ENCODE measurements around the gene PHC2. TPM values are rescaled to one million over a fixed set of nuclear protein-coding genes. Genes with fewer than 3 reads are reported as not detected.

PHC2 gene
- total RNA-seq, 1 donor, result 85.4 TPM

DNA sequence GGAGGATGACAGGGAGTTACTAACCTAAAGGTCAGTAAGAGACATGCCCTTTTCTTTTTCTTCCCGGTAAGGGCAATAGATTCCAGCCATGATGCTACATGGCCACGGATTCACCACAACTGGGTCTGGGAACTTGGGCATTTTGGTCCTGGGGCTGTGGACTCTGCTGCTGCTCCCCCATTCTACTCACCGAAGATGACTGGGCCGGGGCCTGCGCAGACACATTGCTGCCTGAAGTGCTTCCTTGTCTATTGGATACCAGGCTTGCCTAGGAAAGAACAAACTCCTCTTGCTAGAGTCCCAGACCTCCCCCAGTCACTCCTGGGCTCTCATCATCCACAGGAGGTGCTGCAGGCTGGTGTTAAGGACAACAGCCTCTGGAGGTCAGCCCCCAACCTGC lies 60.1 kb downstream of the PHC2 start:
- H2AFZ ChIP-seq (ENCODE audit: low read length), result no peak overlapping the region
- H3K27ac ChIP-seq (ENCODE audit: low read depth, low read length), result no peak overlapping the region
- DNase-seq (ENCODE audit: insufficient read length, low spot score, missing footprints), result no peak
- H3K79me2 ChIP-seq (ENCODE audit: insufficient read depth, low read length), result peaks cover 21% of the 10 kb centered on the region
- H3K36me3 ChIP-seq (ENCODE audit: insufficient read depth, low read length), result peaks cover 43% of the 10 kb centered on the region
- no peak overlapping the region for H3K4me2 ChIP-seq (ENCODE audit: insufficient read depth, low read length)
- no peaks in the 10 kb centered on the region for H4K20me1 ChIP-seq (ENCODE audit: insufficient read depth, low read length)
- no peaks in the 10 kb centered on the region for H3K27me3 ChIP-seq (ENCODE audit: insufficient read depth, low read length)
- peaks cover 13% of the 10 kb centered on the region for H3K4me1 ChIP-seq (ENCODE audit: insufficient read depth, low read length)
- no peak for TF ChIP-seq CTCF (IDR thresholded peaks at IDR 0.05; ENCODE audit: extremely low read depth, low read depth, low read length)
- no peaks in the 10 kb centered on the region for H3K9me3 ChIP-seq (ENCODE audit: low read depth, low read length)
- no peak overlapping the region for H3K4me3 ChIP-seq (ENCODE audit: insufficient read depth, low read length)

GRCh38 chr1:33370301-33370700 lies 60.6 kb downstream of the PHC2 start:
- Histone ChIP-seq H3K79me2 (ENCODE audit: insufficient read depth, low read length) (peaks cover 16% of the 10 kb centered on the region), H3K4me3 (ENCODE audit: insufficient read depth, low read length) (no peak overlapping the region), H4K20me1 (ENCODE audit: insufficient read depth, low read length) (no peaks in the 10 kb centered on the region), H3K4me1 (ENCODE audit: insufficient read depth, low read length) (peaks cover 18% of the 10 kb centered on the region), H2AFZ (ENCODE audit: low read length) (no peak overlapping the region), H3K36me3 (ENCODE audit: insufficient read depth, low read length) (peaks cover 44% of the 10 kb centered on the region), H3K27me3 (ENCODE audit: insufficient read depth, low read length) (no peaks in the 10 kb centered on the region), H3K9me3 (ENCODE audit: low read depth, low read length) (no peaks in the 10 kb centered on the region), H3K4me2 (ENCODE audit: insufficient read depth, low read length) (no peak overlapping the region), H3K27ac (ENCODE audit: low read depth, low read length) (no peak overlapping the region)
- TF ChIP-seq CTCF (IDR thresholded peaks at IDR 0.05; ENCODE audit: extremely low read depth, low read depth, low read length), result no peak
- no peak for DNase-seq (ENCODE audit: insufficient read length, low spot score, missing footprints)

- TF ChIP-seq CTCF (IDR thresholded peaks at IDR 0.05; ENCODE audit: extremely low read depth, low read depth, low read length), result no peak
- Histone ChIP-seq H3K36me3 (ENCODE audit: insufficient read depth, low read length) (peaks cover 44% of the 10 kb centered on the region), H3K27me3 (ENCODE audit: insufficient read depth, low read length) (no peaks in the 10 kb centered on the region), H3K4me2 (ENCODE audit: insufficient read depth, low read length) (no peak overlapping the region), H2AFZ (ENCODE audit: low read length) (no peak overlapping the region), H3K9me3 (ENCODE audit: low read depth, low read length) (no peaks in the 10 kb centered on the region), H3K27ac (ENCODE audit: low read depth, low read length) (no peak overlapping the region), H3K4me1 (ENCODE audit: insufficient read depth, low read length) (peaks cover 21% of the 10 kb centered on the region), H3K4me3 (ENCODE audit: insufficient read depth, low read length) (no peak overlapping the region), H3K79me2 (ENCODE audit: insufficient read depth, low read length) (peaks cover 11% of the 10 kb centered on the region), H4K20me1 (ENCODE audit: insufficient read depth, low read length) (no peaks in the 10 kb centered on the region)
- no peak for DNase-seq (ENCODE audit: insufficient read length, low spot score, missing footprints)
Observed at GRCh38 chr1:33369764-33370163, 61.1 kb downstream of the PHC2 start.

DNA sequence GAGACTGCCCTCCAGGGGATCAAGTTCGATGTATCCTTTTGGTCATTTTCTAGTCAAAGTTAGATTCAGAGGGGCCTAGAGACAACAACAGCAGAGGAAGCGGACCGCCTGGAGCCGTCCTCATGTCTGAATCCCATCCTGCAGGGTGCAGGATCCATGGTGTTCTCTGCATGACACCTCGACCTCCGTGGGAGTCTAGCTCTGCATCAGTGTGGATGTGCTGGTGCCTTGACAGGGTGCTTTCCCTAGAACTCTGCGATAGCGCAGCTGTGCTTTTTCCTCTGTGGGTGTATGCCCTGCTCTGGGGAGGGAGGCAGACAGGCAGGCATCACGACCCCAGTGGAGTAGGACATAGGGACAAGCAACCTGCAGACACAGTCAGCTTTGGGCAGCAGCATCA lies 61.8 kb downstream of the PHC2 start:
- Histone ChIP-seq H2AFZ (ENCODE audit: low read length) (no peak overlapping the region), H3K27me3 (ENCODE audit: insufficient read depth, low read length) (no peaks in the 10 kb centered on the region), H3K27ac (ENCODE audit: low read depth, low read length) (no peak overlapping the region), H3K4me3 (ENCODE audit: insufficient read depth, low read length) (no peak overlapping the region), H3K36me3 (ENCODE audit: insufficient read depth, low read length) (peaks cover 44% of the 10 kb centered on the region), H3K79me2 (ENCODE audit: insufficient read depth, low read length) (peaks cover 7% of the 10 kb centered on the region), H4K20me1 (ENCODE audit: insufficient read depth, low read length) (no peaks in the 10 kb centered on the region), H3K4me2 (ENCODE audit: insufficient read depth, low read length) (no peak overlapping the region), H3K4me1 (ENCODE audit: insufficient read depth, low read length) (peaks cover 16% of the 10 kb centered on the region), H3K9me3 (ENCODE audit: low read depth, low read length) (no peaks in the 10 kb centered on the region)
- DNase-seq (ENCODE audit: insufficient read length, low spot score, missing footprints), result no peak
- TF ChIP-seq CTCF (IDR thresholded peaks at IDR 0.05; ENCODE audit: extremely low read depth, low read depth, low read length), result no peak

All from osteoblast (primary cell).